Astrocyte (in vitro differentiated cells and primary cell): ENCODE measurements around the gene VPS13D.

ENCODE experiments used
- CTCF ChIP-seq: IDR thresholded peaks from 2 replicates; pipeline ENCODE4 v1.5.1; 2011; ENCODE audit warnings: low read depth, mild to moderate bottlenecking, inconsistent platforms, low read length, moderate library complexity; ENCODE audit not compliant: insufficient read depth
- EZH2 ChIP-seq: IDR thresholded peaks from 2 replicates; pipeline ENCODE4 v1.6.1; 2012; ENCODE audit warnings: mild to moderate bottlenecking, low read length, inconsistent platforms; ENCODE audit not compliant: insufficient read depth

GRCh38 chr1:12196641-12197482 lies 33.0 kb upstream of the VPS13D start:
- TF ChIP-seq CTCF = no peak
- no peak for TF ChIP-seq EZH2
